ENCODE data around the gene NACC2. TPM values are rescaled to one million over a fixed set of nuclear protein-coding genes. Genes with fewer than 3 reads are reported as not detected.

NACC2 gene
- total RNA-seq, 1 donor from 2014 or later: 4.5 TPM

DNA sequence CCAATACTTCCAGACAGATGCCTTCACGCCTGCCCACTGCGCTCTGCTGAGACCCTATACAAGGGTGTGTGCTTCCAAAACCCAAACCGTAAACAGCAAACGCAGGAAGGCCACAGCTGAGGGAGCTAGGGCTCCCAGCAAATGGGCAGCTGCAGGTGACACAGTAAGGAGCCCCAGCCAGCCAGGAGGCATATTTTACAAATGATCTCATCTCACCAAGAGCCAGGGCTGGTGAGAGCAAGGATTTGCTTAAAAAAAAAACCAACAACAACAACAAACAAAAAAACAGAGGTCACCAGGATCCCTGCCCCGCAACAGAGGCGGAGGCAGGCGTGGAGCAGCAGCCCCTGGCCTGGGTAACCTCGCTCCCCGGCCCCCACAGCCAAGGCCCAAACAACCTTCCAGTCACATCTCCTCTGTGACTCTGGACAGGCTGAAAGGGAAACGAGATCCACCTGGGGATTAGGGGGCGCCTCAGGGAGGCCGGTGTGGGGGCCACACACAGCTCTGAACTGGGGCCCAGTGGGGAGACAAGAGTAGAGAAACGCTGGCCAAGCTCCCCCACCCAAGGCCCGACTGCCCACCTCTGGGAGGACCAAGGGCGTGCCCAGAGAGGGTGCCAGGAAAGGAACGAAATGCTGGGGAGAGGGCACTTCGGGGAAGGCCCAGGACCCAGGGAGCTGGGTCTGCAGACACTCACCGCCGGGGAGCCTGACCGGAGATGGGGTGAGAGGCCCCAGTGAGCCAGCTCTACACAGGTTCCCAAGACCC lies 3.3 kb downstream of the NACC2 start:
- Histone ChIP-seq H3K79me2 (ENCODE audit: low read depth) (peaks cover 6% of the 10 kb centered on the region), H3K27me3 (peaks cover 31% of the 10 kb centered on the region), H3F3A (ENCODE audit: low read depth) (peaks cover 28% of the 10 kb centered on the region), H2AFZ (replicated peaks) (no peak overlapping the region), H3K9me3 (ENCODE audit: low read depth) (no peaks in the 10 kb centered on the region), H3K4me2 (no peak overlapping the region), H3K4me1 (peaks cover 38% of the 10 kb centered on the region), H4K20me1 (ENCODE audit: low read depth) (peaks cover 48% of the 10 kb centered on the region), H3K27ac (no peak overlapping the region), H3K36me3 (no peaks in the 10 kb centered on the region), H3K9ac (no peak overlapping the region), H3K4me3 (no peak overlapping the region)
- Mint-ChIP-seq H3K27ac (peak overlapping the region; percentile 21), H3K27me3 (ENCODE audit: insufficient read depth, low read depth) (peaks cover 11% of the 10 kb centered on the region), H3K4me1 (peaks cover 18% of the 10 kb centered on the region), H3K9me3 (no peaks in the 10 kb centered on the region), H3K4me3 (no peak overlapping the region), H3K36me3 (no peaks in the 10 kb centered on the region)
- peak; percentile 17 for DNase-seq (ENCODE audit: low spot score)
- TF ChIP-seq EZH2 (IDR thresholded peaks at IDR 0.05) (no peak), EZH2phosphoT487 (IDR thresholded peaks at IDR 0.05) (no peak)
- TF ChIP-seq, protein P1, sequence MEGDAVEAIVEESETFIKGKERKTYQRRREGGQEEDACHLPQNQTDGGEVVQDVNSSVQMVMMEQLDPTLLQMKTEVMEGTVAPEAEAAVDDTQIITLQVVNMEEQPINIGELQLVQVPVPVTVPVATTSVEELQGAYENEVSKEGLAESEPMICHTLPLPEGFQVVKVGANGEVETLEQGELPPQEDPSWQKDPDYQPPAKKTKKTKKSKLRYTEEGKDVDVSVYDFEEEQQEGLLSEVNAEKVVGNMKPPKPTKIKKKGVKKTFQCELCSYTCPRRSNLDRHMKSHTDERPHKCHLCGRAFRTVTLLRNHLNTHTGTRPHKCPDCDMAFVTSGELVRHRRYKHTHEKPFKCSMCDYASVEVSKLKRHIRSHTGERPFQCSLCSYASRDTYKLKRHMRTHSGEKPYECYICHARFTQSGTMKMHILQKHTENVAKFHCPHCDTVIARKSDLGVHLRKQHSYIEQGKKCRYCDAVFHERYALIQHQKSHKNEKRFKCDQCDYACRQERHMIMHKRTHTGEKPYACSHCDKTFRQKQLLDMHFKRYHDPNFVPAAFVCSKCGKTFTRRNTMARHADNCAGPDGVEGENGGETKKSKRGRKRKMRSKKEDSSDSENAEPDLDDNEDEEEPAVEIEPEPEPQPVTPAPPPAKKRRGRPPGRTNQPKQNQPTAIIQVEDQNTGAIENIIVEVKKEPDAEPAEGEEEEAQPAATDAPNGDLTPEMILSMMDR (IDR thresholded peaks at IDR 0.05): no peak

- peaks cover 7% of the 10 kb centered on the region for H3K27me3 Mint-ChIP-seq (ENCODE audit: insufficient read depth, low read depth)
- H3K36me3 ChIP-seq: no peaks in the 10 kb centered on the region
These were observed 4.1 kb downstream of the NACC2 start for GRCh38 chr9:136090768-136091581.

GRCh38 chr9:136090056-136090735 lies 4.9 kb downstream of the NACC2 start:
- no peak overlapping the region for H3K27ac ChIP-seq
- Mint-ChIP-seq H3K4me3 (no peak overlapping the region), H3K36me3 (no peaks in the 10 kb centered on the region), H3K9me3 (no peaks in the 10 kb centered on the region), H3K27me3 (ENCODE audit: insufficient read depth, low read depth) (peaks cover 7% of the 10 kb centered on the region), H3K4me1 (peaks cover 22% of the 10 kb centered on the region), H3K27ac (no peak overlapping the region)
- no peak for TF ChIP-seq EZH2phosphoT487 (IDR thresholded peaks at IDR 0.05)
- TF ChIP-seq, protein P1 (IDR thresholded peaks at IDR 0.05): no peak
- no peak for TF ChIP-seq EZH2 (IDR thresholded peaks at IDR 0.05)
- H3K9me3 ChIP-seq (ENCODE audit: low read depth): no peaks in the 10 kb centered on the region
- H3K4me2 ChIP-seq: no peak overlapping the region
- no peak overlapping the region for H2AFZ ChIP-seq (replicated peaks)
- H3K4me3 ChIP-seq: no peak overlapping the region
- peaks cover 38% of the 10 kb centered on the region for H3K4me1 ChIP-seq
- peaks cover 15% of the 10 kb centered on the region for H3K27me3 ChIP-seq
- peaks cover 18% of the 10 kb centered on the region for H3F3A ChIP-seq (ENCODE audit: low read depth)
- H3K9ac ChIP-seq: no peak overlapping the region
- no peaks in the 10 kb centered on the region for H3K36me3 ChIP-seq
- H4K20me1 ChIP-seq (ENCODE audit: low read depth): peaks cover 43% of the 10 kb centered on the region
- H3K79me2 ChIP-seq (ENCODE audit: low read depth): peaks cover 6% of the 10 kb centered on the region
- peak; percentile 0 for DNase-seq (ENCODE audit: low spot score)

More at GRCh38 chr9:136090768-136091581, 4.1 kb downstream of the NACC2 start:
- peaks cover 38% of the 10 kb centered on the region for H3K4me1 ChIP-seq
- peaks cover 23% of the 10 kb centered on the region for H3K27me3 ChIP-seq
- Mint-ChIP-seq H3K36me3 (no peaks in the 10 kb centered on the region), H3K9me3 (no peaks in the 10 kb centered on the region), H3K4me1 (peaks cover 22% of the 10 kb centered on the region), H3K27ac (peak overlapping the region; percentile 21), H3K4me3 (no peak overlapping the region)
- H3K79me2 ChIP-seq (ENCODE audit: low read depth): peaks cover 6% of the 10 kb centered on the region
- H3K27ac ChIP-seq: no peak overlapping the region
- no peaks in the 10 kb centered on the region for H3K9me3 ChIP-seq (ENCODE audit: low read depth)
- H4K20me1 ChIP-seq (ENCODE audit: low read depth): peaks cover 46% of the 10 kb centered on the region
- H3K4me3 ChIP-seq: no peak overlapping the region
- peaks cover 21% of the 10 kb centered on the region for H3F3A ChIP-seq (ENCODE audit: low read depth)
- no peak overlapping the region for H3K4me2 ChIP-seq
- TF ChIP-seq EZH2phosphoT487 (IDR thresholded peaks at IDR 0.05) (no peak), EZH2 (IDR thresholded peaks at IDR 0.05) (no peak)
- TF ChIP-seq, protein P1 (IDR thresholded peaks at IDR 0.05): no peak
- no peak overlapping the region for H3K9ac ChIP-seq
- H2AFZ ChIP-seq (replicated peaks): no peak overlapping the region
- DNase-seq (ENCODE audit: low spot score): peak; percentile 44

All from neural progenitor cell (in vitro differentiated cells).